B cell (primary cell): Measurements from ENCODE around the gene C1orf198. TPM values are rescaled to one million over a fixed set of nuclear protein-coding genes. Genes with fewer than 3 reads are reported as not detected.

ENCODE experiments used
- ATAC-seq: fragments of 200-7000 bp; cut with Tn5 transposase; one replicate; pipeline ENCODE4 v1.10.0; 2021; ENCODE audit warnings: low read depth, mild to moderate bottlenecking, moderate number of reproducible peaks, moderate library complexity
- CTCF ChIA-PET: fragments of 350-600 bp; sonication (Branson Sonifier 250); formaldehyde crosslinking; loops from one replicate; lab custom pipeline; 2021; ENCODE audit warnings: antibody characterized with exemption, inconsistent platforms; lab: Charles Lee
- POLR2A ChIA-PET: fragments of 350-600 bp; sonication (Branson Sonifier 250); formaldehyde crosslinking; loops from one replicate; lab custom pipeline; 2021; ENCODE audit warnings: antibody characterized with exemption; lab: Charles Lee
- DNase-seq: peaks from one replicate; pipeline ENCODE4 v3.0.0; 2013
- H2AFZ ChIP-seq: 2 replicates; pipeline ENCODE4 v1.6.1; 2012; ENCODE audit warnings: mild to moderate bottlenecking, low read depth, low read length; ENCODE audit not compliant: insufficient read depth, poor library complexity, severe bottlenecking
- H3K27ac ChIP-seq, 2 donors: 1 replicate in 1 of 2; 2 replicates in 1 of 2; pipeline ENCODE4 v1.5.1; 2012 to 2013; ENCODE audit warnings: low read length in 2 of 2, mild to moderate bottlenecking in 2 of 2, moderate library complexity in 1 of 2
- H3K27me3 ChIP-seq, 4 experiments: fragments of 200-600 bp in 1 of 4; sonication (generic) in 1 of 4; replicated peaks in 1 of 4; 1 replicate in 2 of 4; 2 replicates in 2 of 4; pipeline versions ENCODE4 v1.6.1 to v1.7.0; 2013 to 2016; ENCODE audit warnings: low read length in 3 of 4, mild to moderate bottlenecking in 2 of 4, mixed read lengths in 1 of 4, moderate library complexity in 1 of 4; ENCODE audit not compliant: insufficient read depth in 4 of 4, control insufficient read depth in 3 of 4; ENCODE audit errors: control extremely low read depth in 1 of 4
- H3K36me3 ChIP-seq, 2 experiments: replicated peaks in 1 of 2; 1 replicate in 1 of 2; 2 replicates in 1 of 2; pipeline versions ENCODE4 v1.6.1 to v1.7.1; 2013; ENCODE audit warnings: low read length in 1 of 2; ENCODE audit not compliant: insufficient read depth in 2 of 2, control insufficient read depth in 1 of 2; ENCODE audit errors: control extremely low read depth in 1 of 2, extremely low read depth in 1 of 2
- H3K4me1 ChIP-seq, 2 donors: fragments of 200-600 bp in 1 of 2; sonication (generic) in 1 of 2; 1 replicate in 1 of 2; 2 replicates in 1 of 2; pipeline versions ENCODE4 v1.5.1 to v1.6.1; 2013 to 2017; ENCODE audit warnings: low read length in 2 of 2; ENCODE audit not compliant: control insufficient read depth in 2 of 2, insufficient read depth in 2 of 2
- H3K4me2 ChIP-seq: replicated peaks from 2 replicates; pipeline ENCODE3; 2012; ENCODE audit warnings: mild to moderate bottlenecking, low read depth, low read length; ENCODE audit not compliant: poor library complexity, severe bottlenecking
- H3K4me3 ChIP-seq, 5 experiments: fragments of 200-600 bp in 1 of 5; sonication (generic) in 1 of 5; 1 replicate in 3 of 5; 2 replicates in 2 of 5; pipeline versions ENCODE4 v1.5.1 to v1.7.0; 2011 to 2016; ENCODE audit warnings: low read length in 4 of 5, mild to moderate bottlenecking in 4 of 5, low read depth in 2 of 5, control low read depth in 1 of 5, moderate library complexity in 1 of 5; ENCODE audit not compliant: insufficient read depth in 1 of 5; ENCODE audit errors: control extremely low read depth in 1 of 5, extremely low read depth in 1 of 5
- H3K79me2 ChIP-seq: fragments of 200-600 bp; sonication (generic); one replicate; pipeline ENCODE4 v1.6.0; 2016; ENCODE audit warnings: low read length; ENCODE audit not compliant: control insufficient read depth, insufficient read depth
- H3K9ac ChIP-seq: fragments of 200-600 bp; sonication (generic); 2 replicates; pipeline ENCODE4 v1.6.1; 2017; ENCODE audit warnings: mild to moderate bottlenecking, low read length, moderate library complexity
- H3K9me3 ChIP-seq, 3 donors: one replicate each; pipeline versions ENCODE4 v1.6.1 to v1.7.1; 2013; ENCODE audit warnings: low read length in 2 of 3; ENCODE audit not compliant: control insufficient read depth in 2 of 3, insufficient read depth in 1 of 3; ENCODE audit errors: control extremely low read depth in 1 of 3
- H4K20me1 ChIP-seq: 2 replicates; pipeline ENCODE4 v1.6.0; 2012; ENCODE audit warnings: mild to moderate bottlenecking, low read length; ENCODE audit not compliant: insufficient read depth, control insufficient read depth, poor library complexity, severe bottlenecking
- H3K27ac Mint-ChIP-seq: one replicate; pipeline ENCODE4 v1.8.0; 2021; ENCODE audit warnings: mixed read lengths
- H3K27me3 Mint-ChIP-seq: one replicate; pipeline ENCODE4 v1.8.0; 2021; ENCODE audit warnings: mixed read lengths
- H3K4me1 Mint-ChIP-seq: one replicate; pipeline ENCODE4 v1.8.0; 2021; ENCODE audit warnings: mixed read lengths
- H3K4me3 Mint-ChIP-seq: one replicate; pipeline ENCODE4 v1.8.0; 2021; ENCODE audit warnings: mixed read lengths
- H3K9me3 Mint-ChIP-seq: one replicate; pipeline ENCODE4 v1.8.0; 2022; ENCODE audit warnings: mixed read lengths; ENCODE audit not compliant: insufficient read depth
- CTCF ChIP-seq: fragments of 200-600 bp; IDR thresholded peaks from one replicate; pipeline ENCODE4 v1.8.0; 2022; ENCODE audit warnings: antibody characterized with exemption, mild to moderate bottlenecking
- EZH2 ChIP-seq: IDR thresholded peaks from 2 replicates; pipeline ENCODE4 v1.6.1; 2012; ENCODE audit warnings: borderline replicate concordance, low read depth, mild to moderate bottlenecking, moderate library complexity, low read length; ENCODE audit not compliant: insufficient read depth, poor library complexity, severe bottlenecking
- WGBS: methylation state at CpG from one replicate; pipeline ENCODE4 v1.1.5; 2013; ENCODE audit warnings: missing lambda C conversion rate; ENCODE audit not compliant: insufficient coverage; 5-methylcytosine and 5-hydroxymethylcytosine counted together
- intact Hi-C: fragments of 100-400 bp; cut with micrococcal nuclease; formaldehyde crosslinking; loops from one replicate; pipeline ENCODE4 v1.10.0; 2022
- polyA plus RNA-seq: library from polyadenylated mRNA; depleted of rRNA; stranded (reverse); fragments of >200 nt; gene quantifications from 2 replicates; pipeline ENCODE4 v1.2.3, GENCODE V29; 2012
- total RNA-seq, 2 donors: library from RNA; stranded (reverse); fragments of 120-200 nt in 1 of 2; gene quantifications; 1 replicate in 1 of 2; 2 replicates in 1 of 2; pipeline versions ENCODE4 v1.2.3 to v1.2.4, GENCODE V29; 2013 to 2022

Gene C1orf198
- total and polyA plus RNA-seq, 2 donors (not counting 1 experiment from before 2014, with no cell fraction given) = 1.0 to 6.6 TPM

GRCh38 chr1:230857077-230857476 is 11.2 kb downstream of the C1orf198 start:
- Histone ChIP-seq H3K4me2 (no peak overlapping the region), H4K20me1 (no peaks in the 10 kb centered on the region), H3K9me3 (no peaks in the 10 kb centered on the region), H3K27ac (no peak overlapping the region), H3K4me3 (no peak overlapping the region), H3K27me3 (no peaks in the 10 kb centered on the region), H3K4me1 (no peaks in the 10 kb centered on the region), H3K36me3 (no peaks in the 10 kb centered on the region), H3K9ac (no peak overlapping the region), H2AFZ (no peak overlapping the region), H3K79me2 (no peaks in the 10 kb centered on the region)
- CTCF ChIA-PET = no interaction called here
- Mint-ChIP-seq H3K4me3 (no peak overlapping the region), H3K4me1 (no peaks in the 10 kb centered on the region), H3K27me3 (no peaks in the 10 kb centered on the region), H3K9me3 (no peaks in the 10 kb centered on the region), H3K27ac (no peak overlapping the region)
- POLR2A ChIA-PET = no interaction called here
- ATAC-seq = no peak
- DNase-seq = no peak
- intact Hi-C loops = no loop called here
- TF ChIP-seq EZH2 (no peak), CTCF (no peak)
- 98% methylated on average over 11 of the region's 13 CpGs for WGBS

GRCh38 chr1:230855886-230856285 is 12.4 kb downstream of the C1orf198 start:
- no peaks in the 10 kb centered on the region for H3K27me3 Mint-ChIP-seq
- no peak for DNase-seq
- H3K4me1 Mint-ChIP-seq = no peaks in the 10 kb centered on the region

More at GRCh38 chr1:230855886-230856285, 12.4 kb downstream of the C1orf198 start:
- no peaks in the 10 kb centered on the region for H3K27me3 ChIP-seq
- H2AFZ ChIP-seq = no peak overlapping the region
- ChIA-PET POLR2A (no interaction called here), CTCF (no interaction called here)
- H4K20me1 ChIP-seq = no peaks in the 10 kb centered on the region
- H3K4me1 ChIP-seq = no peaks in the 10 kb centered on the region
- H3K36me3 ChIP-seq = no peaks in the 10 kb centered on the region
- H3K9ac ChIP-seq = no peak overlapping the region
- H3K79me2 ChIP-seq = no peaks in the 10 kb centered on the region
- Mint-ChIP-seq H3K9me3 (no peaks in the 10 kb centered on the region), H3K4me3 (no peak overlapping the region), H3K27ac (no peak overlapping the region)
- TF ChIP-seq EZH2 (no peak), CTCF (no peak)
- H3K27ac ChIP-seq = no peak overlapping the region
- H3K4me3 ChIP-seq = no peak overlapping the region
- ATAC-seq = no peak
- WGBS = 100% methylated on average over 1 of the region's 4 CpGs
- H3K9me3 ChIP-seq = no peaks in the 10 kb centered on the region
- H3K4me2 ChIP-seq = no peak overlapping the region
- intact Hi-C loops = no loop called here
